ENCODE measurements around the gene SASH1. TPM values are rescaled to one million over a fixed set of nuclear protein-coding genes. Genes with fewer than 3 reads are reported as not detected.

SASH1 gene
- polyA plus RNA-seq, 3 donors = 23.9 to 29.4 (median 26.6) TPM

- DNase-seq = no peak
Observed at GRCh38 chr6:148431413-148431812, 88.8 kb downstream of the SASH1 start.

DNA sequence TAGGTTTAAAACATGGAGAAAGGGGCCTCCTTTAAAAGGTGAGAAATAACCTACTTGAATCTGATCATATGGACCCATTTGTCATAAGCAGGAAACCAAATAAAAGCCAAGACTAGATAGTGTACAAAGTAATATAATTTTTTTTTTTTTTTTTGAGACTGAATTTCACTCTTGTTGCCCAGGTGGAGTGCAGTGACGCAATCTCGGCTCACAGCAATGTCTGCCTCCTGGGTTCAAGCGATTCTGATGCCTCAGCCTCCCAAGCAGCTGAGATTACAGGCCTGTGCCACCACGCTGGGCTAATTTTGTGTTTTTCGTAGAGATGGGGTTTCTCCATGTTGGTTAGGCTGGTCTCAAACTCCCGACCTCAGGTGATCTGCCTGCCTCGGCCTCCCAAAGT, 89.2 kb downstream of the SASH1 start:
- DNase-seq = no peak

- no peak for DNase-seq
Observed at GRCh38 chr6:148432462-148433195, 90.0 kb downstream of the SASH1 start.

DNA sequence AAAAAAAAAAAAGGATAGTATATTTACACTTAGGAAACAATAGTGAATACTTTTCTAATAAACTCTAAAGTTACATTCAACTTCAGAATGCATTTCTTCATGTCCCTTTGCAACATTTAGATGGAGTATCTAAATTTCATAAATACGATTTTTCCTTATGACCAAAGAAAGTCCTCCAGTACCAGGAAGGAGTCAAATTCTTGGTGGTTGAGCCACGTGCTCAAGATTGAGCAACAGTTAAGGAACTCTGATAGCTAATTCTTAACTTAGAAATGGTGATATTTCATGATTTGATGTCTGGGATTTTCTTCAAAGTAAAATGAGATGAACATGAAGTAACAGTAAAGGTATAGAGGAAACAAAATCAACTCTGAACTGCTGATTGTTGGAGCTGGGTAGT, 92.7 kb downstream of the SASH1 start:
- no peak for DNase-seq

DNA sequence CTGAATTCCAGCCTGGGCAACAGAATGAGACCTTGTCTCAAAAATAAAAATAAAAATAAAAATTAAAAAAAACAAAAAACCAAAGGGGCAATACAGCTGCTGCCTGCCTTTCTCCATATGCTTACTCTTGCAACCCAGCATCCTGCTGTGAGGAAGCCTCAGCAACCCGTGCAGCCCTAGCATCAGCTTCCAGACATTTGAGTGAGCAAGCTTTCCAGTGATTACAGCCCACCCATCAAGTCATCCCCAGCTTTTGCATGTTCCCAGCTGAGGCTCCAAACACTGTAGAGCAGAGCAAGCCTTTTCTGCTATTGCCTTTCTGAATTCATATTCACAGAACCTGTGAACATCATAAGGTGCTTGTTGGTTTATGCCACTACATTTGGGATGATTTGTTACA, 93.8 kb downstream of the SASH1 start:
- no peak for DNase-seq

DNA sequence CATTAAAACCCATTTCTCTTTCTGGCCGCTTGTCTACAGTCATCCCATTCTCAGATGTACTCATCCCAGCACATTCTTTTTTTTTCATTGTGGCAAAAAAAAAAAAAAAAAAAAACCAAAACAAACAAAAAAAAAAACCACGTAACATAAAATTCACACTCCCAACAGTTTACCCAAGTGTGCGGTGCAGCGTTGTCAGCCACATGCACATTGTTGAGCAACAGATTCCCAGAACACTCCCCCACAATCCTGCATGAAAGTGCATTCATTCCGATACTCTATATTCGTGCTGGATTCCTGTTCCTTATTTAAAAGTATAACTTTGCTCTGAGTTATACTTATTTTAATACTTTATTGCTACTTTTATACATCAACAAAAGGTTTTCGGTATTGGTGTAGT, 96.0 kb downstream of the SASH1 start:
- no peak for DNase-seq

GRCh38 chr6:148440016-148440415, 97.4 kb downstream of the SASH1 start:
- DNase-seq = peak; percentile 62

DNA sequence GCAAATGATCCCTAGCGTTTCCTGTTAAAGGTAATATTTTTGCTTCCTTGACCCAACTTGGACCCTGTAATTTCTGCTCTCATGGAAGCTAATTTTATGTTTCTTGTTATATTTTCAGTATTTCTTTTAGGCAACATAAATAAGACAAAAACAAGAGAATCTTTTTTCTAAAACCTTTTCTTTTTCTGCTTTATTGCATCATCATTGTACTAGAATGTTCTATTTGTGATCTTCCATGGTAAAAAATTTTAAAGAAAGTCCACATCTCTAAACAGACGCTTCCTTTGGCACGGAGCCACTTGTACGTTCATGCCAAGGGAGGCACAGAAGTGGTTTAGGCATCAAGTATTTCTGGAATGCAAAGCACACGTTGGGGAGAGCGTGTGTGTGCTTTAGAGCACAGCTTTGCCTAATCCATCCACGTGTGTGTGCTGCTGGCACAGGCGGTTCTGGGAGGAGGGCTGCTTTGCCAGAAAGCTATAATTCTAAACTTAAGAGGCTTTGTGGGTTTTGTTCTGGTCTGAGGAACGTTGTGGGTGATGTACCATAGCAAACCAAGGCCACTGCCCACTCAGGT, 98.3 kb downstream of the SASH1 start:
- DNase-seq = peak; percentile 71

- no peak for DNase-seq
Observed at GRCh38 chr6:148441454-148441911, 98.8 kb downstream of the SASH1 start.

GRCh38 chr6:148443798-148444560, 101.3 kb downstream of the SASH1 start:
- DNase-seq = no peak

DNA sequence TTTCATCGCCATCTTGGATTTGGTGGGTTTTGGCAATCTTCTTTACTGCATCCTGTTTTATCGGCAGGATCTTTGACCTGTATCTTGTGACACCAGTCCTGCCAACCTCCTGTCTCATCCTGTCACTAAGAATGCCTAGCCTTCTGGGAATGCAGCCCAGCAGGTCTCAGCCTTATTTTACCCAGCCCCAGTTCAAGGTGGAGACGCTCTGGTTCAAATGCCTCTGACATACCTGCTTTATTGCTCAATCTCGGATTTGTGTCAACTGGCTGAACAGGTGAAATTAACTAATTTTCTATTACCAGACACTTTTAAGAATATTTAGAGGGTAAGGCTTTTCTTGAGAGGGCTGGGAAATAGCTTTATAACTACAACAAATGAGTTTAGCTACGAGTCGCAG, 102.5 kb downstream of the SASH1 start:
- DNase-seq = no peak

GRCh38 chr6:148445620-148446019, 103.0 kb downstream of the SASH1 start:
- no peak for DNase-seq

- no peak for DNase-seq
Observed at GRCh38 chr6:148446681-148447080, 104.0 kb downstream of the SASH1 start.

DNA sequence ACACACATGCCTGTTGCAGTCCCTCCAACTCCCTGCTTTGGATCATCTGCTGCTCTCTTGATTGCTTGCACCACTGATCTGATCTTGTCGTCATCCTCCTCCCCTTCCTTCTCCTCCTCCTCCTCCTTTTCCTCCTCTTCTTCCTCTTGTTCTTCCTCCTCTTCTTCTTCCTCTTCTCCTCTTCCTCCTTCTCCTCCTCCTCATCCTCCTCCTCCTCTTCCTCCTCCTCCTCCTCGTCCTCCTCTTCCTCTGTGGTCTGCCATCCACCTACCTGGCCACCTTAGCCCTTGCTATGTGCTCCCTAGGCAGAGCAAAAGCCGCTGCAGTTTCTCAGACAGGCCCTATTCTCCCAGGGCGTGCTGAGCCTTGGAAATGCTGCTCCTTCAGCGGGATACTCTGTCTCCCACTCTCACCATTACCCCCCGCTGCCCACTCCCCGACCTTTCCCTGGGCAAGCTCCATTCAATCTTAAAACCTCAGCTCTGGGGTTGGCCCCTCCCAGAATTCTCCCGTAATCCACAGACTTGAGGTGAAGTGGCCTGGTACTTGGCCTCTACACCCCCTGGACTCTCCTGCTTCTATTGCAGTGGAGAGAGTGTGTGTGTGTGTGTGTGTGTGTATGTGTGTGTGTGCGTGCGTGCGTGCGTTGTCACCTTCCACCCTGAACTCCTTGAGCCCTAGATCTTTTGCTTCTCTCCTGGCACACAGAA, 105.0 kb downstream of the SASH1 start:
- DNase-seq = no peak

- DNase-seq = no peak
Observed at GRCh38 chr6:148448369-148449012, 105.9 kb downstream of the SASH1 start.

GRCh38 chr6:148450866-148451265, 108.2 kb downstream of the SASH1 start:
- no peak for DNase-seq

DNA sequence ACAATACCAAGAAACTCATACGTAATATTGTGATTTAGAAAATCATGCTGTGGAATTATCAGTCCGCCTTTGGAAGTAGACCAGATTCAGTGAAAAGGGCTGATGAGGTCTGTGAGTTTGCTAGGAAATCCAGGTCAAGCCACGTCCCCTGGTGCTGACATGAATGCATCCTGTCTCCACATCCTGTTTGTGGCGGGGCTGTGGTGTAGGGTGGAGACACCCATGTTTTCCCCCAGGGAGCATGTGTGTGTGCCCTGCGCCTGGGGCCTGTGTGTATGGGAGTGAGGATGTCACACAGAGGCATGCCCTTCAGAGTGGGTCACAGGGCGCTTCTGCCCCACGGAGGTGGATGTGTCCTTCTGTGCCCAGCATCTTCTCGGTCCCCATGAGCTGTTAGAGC, 109.1 kb downstream of the SASH1 start:
- no peak for DNase-seq

GRCh38 chr6:148452876-148453275, 110.2 kb downstream of the SASH1 start:
- no peak for DNase-seq

GRCh38 chr6:148453906-148454305, 111.3 kb downstream of the SASH1 start:
- no peak for DNase-seq

GRCh38 chr6:148455225-148455624, 112.6 kb downstream of the SASH1 start:
- no peak for DNase-seq

DNA sequence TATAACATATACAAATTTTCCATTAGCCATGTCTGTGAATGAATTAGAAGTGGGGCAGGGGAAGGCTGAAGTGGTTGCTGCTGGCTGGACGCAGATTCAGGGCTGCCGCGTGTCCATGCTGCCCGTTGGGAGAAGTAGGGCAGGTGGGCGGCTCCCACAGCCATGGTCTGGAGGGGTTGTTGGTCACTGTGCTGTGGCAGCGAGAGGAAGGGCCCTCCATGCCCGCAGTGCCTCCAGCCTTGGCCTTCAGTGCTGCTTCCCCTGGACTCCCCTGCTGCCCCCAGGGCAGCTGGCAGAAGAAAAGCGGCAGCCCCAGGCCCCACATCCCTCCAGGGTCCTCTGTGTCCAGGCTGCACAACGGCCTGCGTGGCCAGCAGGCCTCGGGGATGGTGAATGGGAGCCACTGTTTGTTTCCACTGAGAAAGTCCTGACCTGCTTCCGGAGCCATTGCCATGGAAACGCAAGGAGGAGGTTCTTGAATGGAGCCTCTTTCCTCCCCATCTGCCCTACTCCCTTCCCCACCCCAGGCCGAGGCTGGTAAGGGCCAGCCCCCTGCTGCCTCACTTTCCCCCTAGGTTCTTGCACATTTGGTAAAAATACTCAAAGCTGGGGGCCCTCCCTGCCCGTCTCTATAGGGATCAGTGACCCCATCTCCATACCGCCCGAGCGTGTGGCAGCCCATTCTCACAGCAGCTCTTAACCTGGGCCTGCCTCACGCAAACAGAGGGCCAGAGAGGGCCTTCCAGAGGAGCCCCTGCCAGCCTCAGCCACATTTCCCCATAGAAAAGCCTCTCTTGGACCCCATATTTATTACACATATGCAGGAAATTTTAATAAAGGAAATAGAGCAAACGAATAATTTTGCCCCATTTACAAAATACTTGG, 113.3 kb downstream of the SASH1 start:
- no peak for DNase-seq
